SK-N-SH (cell line): ENCODE data around the gene P4HA1. TPM values are rescaled to one million over a fixed set of nuclear protein-coding genes. Genes with fewer than 3 reads are reported as not detected.

Source experiments
- CTCF ChIA-PET: fragments of 300-600, 350-600 bp; formaldehyde crosslinking; extraction: SDS; loops from one replicate; lab custom pipeline; 2021; lab: Yijun Ruan, JAX
- POLR2A ChIA-PET: fragments of 350-600 bp; sonication (Branson Sonifier 250); formaldehyde crosslinking; extraction: SDS; loops from one replicate; lab custom pipeline; 2020; ENCODE audit warnings: antibody characterized with exemption, inconsistent platforms; lab: Yijun Ruan, JAX
- DNase-seq: peaks from one replicate; pipeline ENCODE4 v3.0.0; 2012
- H2AFZ ChIP-seq: fragments of 200-600 bp; sonication (generic); 2 replicates; pipeline ENCODE4 v1.8.1; 2016; ENCODE audit warnings: antibody characterized with exemption, mild to moderate bottlenecking, low read depth
- H3F3A ChIP-seq: fragments of 200-600 bp; sonication (generic); replicated peaks from 2 replicates; pipeline ENCODE3; 2016; ENCODE audit warnings: antibody characterized with exemption, mild to moderate bottlenecking; ENCODE audit not compliant: insufficient read depth
- H3K27ac ChIP-seq, 2 experiments: fragments of 200-500 bp in 1 of 2; fragments of 200-600 bp in 1 of 2; sonication (Bioruptor generic) in 1 of 2; sonication (generic), shearing (Covaris generic) in 1 of 2; 2 replicates each; pipeline versions ENCODE4 v1.5.1 to v1.6.1; 2014 to 2016; ENCODE audit warnings: low read depth in 2 of 2, inconsistent platforms in 1 of 2, low read length in 1 of 2, mild to moderate bottlenecking in 1 of 2, mixed read lengths in 1 of 2
- H3K27me3 ChIP-seq: fragments of 200-600 bp; sonication (generic), shearing (Covaris generic); 2 replicates; pipeline ENCODE4 v1.6.1; 2016; ENCODE audit warnings: mixed run types; ENCODE audit not compliant: insufficient read depth
- H3K36me3 ChIP-seq, 2 experiments: fragments of 200-500 bp in 1 of 2; fragments of 200-600 bp in 1 of 2; sonication (Bioruptor generic) in 1 of 2; sonication (generic) in 1 of 2; replicated peaks in 1 of 2; 2 replicates each; pipeline versions ENCODE3 to v1.5.1; 2014 to 2016; ENCODE audit warnings: low read length in 1 of 2, mild to moderate bottlenecking in 1 of 2; ENCODE audit not compliant: insufficient read depth in 2 of 2, control insufficient read depth in 1 of 2
- H3K4me1 ChIP-seq, 2 experiments: fragments of 200-500 bp in 1 of 2; fragments of 200-600 bp in 1 of 2; sonication (Bioruptor generic) in 1 of 2; sonication (generic), shearing (Covaris generic) in 1 of 2; 2 replicates each; pipeline versions ENCODE4 v1.5.1 to v1.6.1; 2014 to 2016; ENCODE audit warnings: low read depth in 1 of 2, low read length in 1 of 2, mixed run types in 1 of 2; ENCODE audit not compliant: insufficient read depth in 2 of 2, control insufficient read depth in 1 of 2
- H3K4me2 ChIP-seq: fragments of 200-600 bp; sonication (generic), shearing (Covaris generic); 2 replicates; pipeline ENCODE4 v1.6.1; 2017; ENCODE audit warnings: mixed run types
- H3K4me3 ChIP-seq, 2 experiments: fragments of 200-500 bp in 1 of 2; fragments of 200-600 bp in 1 of 2; sonication (Bioruptor generic) in 1 of 2; sonication (generic), shearing (Covaris generic) in 1 of 2; 2 replicates each; pipeline versions ENCODE4 v1.5.1 to v1.8.1; 2014 to 2016; ENCODE audit warnings: low read depth in 2 of 2, inconsistent platforms in 1 of 2, low read length in 1 of 2, mild to moderate bottlenecking in 1 of 2, mixed read lengths in 1 of 2, moderate library complexity in 1 of 2
- H3K79me2 ChIP-seq: fragments of 200-600 bp; sonication (generic); 2 replicates; pipeline ENCODE4 v1.8.1; 2017; ENCODE audit warnings: mild to moderate bottlenecking; ENCODE audit not compliant: insufficient read depth
- H3K9ac ChIP-seq: fragments of 200-600 bp; sonication (generic); 2 replicates; pipeline ENCODE4 v1.6.1; 2017; ENCODE audit warnings: mixed run types
- H3K9me2 ChIP-seq: fragments of 200-600 bp; sonication (generic); 2 replicates; pipeline ENCODE4 v1.6.1; 2017; ENCODE audit warnings: mixed run types
- H3K9me3 ChIP-seq: fragments of 200-600 bp; sonication (generic); 2 replicates; pipeline ENCODE4 v1.6.1; 2017; ENCODE audit warnings: mixed run types, mild to moderate bottlenecking, moderate library complexity
- H4K20me1 ChIP-seq: fragments of 200-600 bp; sonication (generic); 2 replicates; pipeline ENCODE4 v1.6.1; 2017; ENCODE audit warnings: mild to moderate bottlenecking, mixed run types; ENCODE audit not compliant: insufficient read depth
- ELF1 ChIP-seq: IDR thresholded peaks from 2 replicates; pipeline ENCODE4 v1.4.0; 2012
- FOSL2 ChIP-seq: IDR thresholded peaks from 2 replicates; pipeline ENCODE4 v1.4.0; 2012; ENCODE audit warnings: low read depth, mild to moderate bottlenecking, moderate library complexity, borderline replicate concordance
- FOXJ3 ChIP-seq: sonication (generic); formaldehyde crosslinking; IDR thresholded peaks from 2 replicates; pipeline ENCODE4 v1.5.1; 2020; ENCODE audit warnings: mild to moderate bottlenecking, missing genetic modification reagents
- FOXM1 ChIP-seq: IDR thresholded peaks from 2 replicates; pipeline ENCODE4 v1.4.0; 2012; ENCODE audit warnings: low read depth, mild to moderate bottlenecking
- GABPA ChIP-seq: IDR thresholded peaks from 2 replicates; pipeline ENCODE4 v1.4.0; 2012; ENCODE audit warnings: low read depth, mild to moderate bottlenecking
- GATA2 ChIP-seq: sonication (generic); formaldehyde crosslinking; IDR thresholded peaks from 2 replicates; pipeline ENCODE4 v1.5.0; 2020; ENCODE audit warnings: mild to moderate bottlenecking, missing genetic modification reagents
- MAX ChIP-seq: IDR thresholded peaks from 2 replicates; pipeline ENCODE4 v1.4.0; 2012; ENCODE audit warnings: low read depth
- MEF2A ChIP-seq: IDR thresholded peaks from 2 replicates; pipeline ENCODE4 v1.4.0; 2012; ENCODE audit warnings: low read depth, borderline replicate concordance
- RAD21 ChIP-seq: IDR thresholded peaks from 2 replicates; pipeline ENCODE4 v1.6.1; 2012; ENCODE audit warnings: mild to moderate bottlenecking, low read length
- RCOR1 ChIP-seq: fragments of 150-350 bp; IDR thresholded peaks from 2 replicates; pipeline ENCODE4 v1.6.1; 2017; ENCODE audit warnings: antibody characterized with exemption, low read length
- TAF1 ChIP-seq: IDR thresholded peaks from 2 replicates; pipeline ENCODE4 v1.6.1; 2012; ENCODE audit warnings: low read depth, mild to moderate bottlenecking, low read length, moderate library complexity, borderline replicate concordance
- TCF12 ChIP-seq: IDR thresholded peaks from 2 replicates; pipeline ENCODE4 v1.4.0; 2012
- USF1 ChIP-seq: IDR thresholded peaks from 2 replicates; pipeline ENCODE4 v1.4.0; 2012; ENCODE audit warnings: low read depth, borderline replicate concordance
- USF2 ChIP-seq: fragments of 150-350 bp; IDR thresholded peaks from 2 replicates; pipeline ENCODE4 v1.6.1; 2017; ENCODE audit warnings: antibody characterized with exemption, low read length, low read depth, borderline replicate concordance
- ZBTB33 ChIP-seq: IDR thresholded peaks from 2 replicates; pipeline ENCODE4 v1.4.0; 2012; ENCODE audit warnings: low read depth, borderline replicate concordance
- whole genome bisulfite sequencing: methylation state at CpG from one replicate; pipeline ENCODE4 v1.1.6; 2017; ENCODE audit warnings: low lambda C conversion rate; 5-methylcytosine and 5-hydroxymethylcytosine counted together
- polyA plus RNA-seq, 3 experiments: library from polyadenylated mRNA; depleted of rRNA; stranded (reverse); fragments of >200 nt; gene quantifications; 2 replicates each; pipeline ENCODE4 v1.2.3, GENCODE V29; 2012

P4HA1 gene
- polyA plus RNA-seq, 1 of the 3 experiments (the other 2 are of a cell fraction) = 34.8 TPM

- Histone ChIP-seq H3K36me3 (peaks cover 78 to 90% of the 10 kb centered on the region in 2 experiments), H2AFZ (no peak overlapping the region), H3F3A (peaks cover 3% of the 10 kb centered on the region), H3K4me2 (no peak overlapping the region), H3K9me3 (no peaks in the 10 kb centered on the region), H3K27me3 (no peaks in the 10 kb centered on the region), H3K9me2 (no peaks in the 10 kb centered on the region), H3K4me3 (no peak overlapping the region), H3K79me2 (no peaks in the 10 kb centered on the region; the same call in 1 of the 2 replicates), H3K9ac (no peak overlapping the region), H3K27ac (no peak overlapping the region), H3K4me1 (no peaks in the 10 kb centered on the region), H4K20me1 (no peaks in the 10 kb centered on the region)
- POLR2A ChIA-PET = no interaction called here
- TF ChIP-seq FOSL2 (no peak), MAX (no peak), ELF1 (no peak), FOXJ3 (CRISPR knock-in tag) (no peak), FOXM1 (no peak), ZBTB33 (no peak), USF1 (no peak), TCF12 (no peak), TAF1 (no peak), GABPA (no peak), USF2 (no peak), GATA2 (CRISPR knock-in tag) (no peak), MEF2A (no peak), RCOR1 (no peak), RAD21 (no peak)
- CTCF ChIA-PET = interaction anchor here (0.6 to 6.4 kb wide), 3 partner anchors 27 to 258 kb away, joined by 3 to 25 read pairs (median 3); no protein-coding TSS in a partner anchor
- no peak for DNase-seq
- 94% methylated on average over 2 of the region's 2 CpGs for WGBS
These were observed 35.4 kb upstream of the P4HA1 start for GRCh38 chr10:73131913-73132686.
